C4-2B (cell line): ENCODE results near the gene COTL1.

Experiments
- ZFX ChIP-seq: fragments of 450-650 bp; IDR thresholded peaks from 2 replicates; pipeline ENCODE4 v1.6.1; 2017
- TF ChIP-seq, protein P1 (sequence below): fragments of 450-650 bp; conservative IDR thresholded peaks from 2 replicates; pipeline ENCODE4 v1.5.1; 2017; ENCODE audit warnings: mild to moderate bottlenecking

DNA sequence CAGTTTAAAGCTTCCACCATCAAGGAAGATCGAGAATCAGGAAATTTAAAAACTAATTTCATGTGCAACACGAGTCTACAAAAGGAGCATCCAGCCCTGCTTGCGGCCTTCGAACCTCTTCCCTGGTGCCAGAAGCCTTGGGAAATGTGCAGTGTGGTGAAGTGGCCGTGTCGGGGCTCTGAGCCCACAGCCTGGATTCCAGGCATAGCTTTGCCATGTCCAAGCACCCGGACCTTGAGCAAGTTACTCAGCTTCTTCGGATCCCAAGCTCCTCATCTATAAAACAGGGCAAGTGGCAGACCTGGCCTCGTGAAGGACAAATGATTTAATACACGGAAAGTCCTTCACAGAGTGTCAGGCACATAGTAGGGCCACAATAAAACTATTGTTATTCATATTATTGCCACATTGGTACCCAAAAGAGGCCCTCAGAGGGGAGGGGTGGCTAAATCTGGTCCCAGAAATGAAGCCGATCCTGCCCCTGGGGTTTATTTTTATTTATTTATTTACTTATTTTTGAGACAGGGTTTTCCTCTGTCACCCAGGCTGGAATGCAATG is 34.8 kb downstream of the COTL1 start:
- TF ChIP-seq, protein P1, sequence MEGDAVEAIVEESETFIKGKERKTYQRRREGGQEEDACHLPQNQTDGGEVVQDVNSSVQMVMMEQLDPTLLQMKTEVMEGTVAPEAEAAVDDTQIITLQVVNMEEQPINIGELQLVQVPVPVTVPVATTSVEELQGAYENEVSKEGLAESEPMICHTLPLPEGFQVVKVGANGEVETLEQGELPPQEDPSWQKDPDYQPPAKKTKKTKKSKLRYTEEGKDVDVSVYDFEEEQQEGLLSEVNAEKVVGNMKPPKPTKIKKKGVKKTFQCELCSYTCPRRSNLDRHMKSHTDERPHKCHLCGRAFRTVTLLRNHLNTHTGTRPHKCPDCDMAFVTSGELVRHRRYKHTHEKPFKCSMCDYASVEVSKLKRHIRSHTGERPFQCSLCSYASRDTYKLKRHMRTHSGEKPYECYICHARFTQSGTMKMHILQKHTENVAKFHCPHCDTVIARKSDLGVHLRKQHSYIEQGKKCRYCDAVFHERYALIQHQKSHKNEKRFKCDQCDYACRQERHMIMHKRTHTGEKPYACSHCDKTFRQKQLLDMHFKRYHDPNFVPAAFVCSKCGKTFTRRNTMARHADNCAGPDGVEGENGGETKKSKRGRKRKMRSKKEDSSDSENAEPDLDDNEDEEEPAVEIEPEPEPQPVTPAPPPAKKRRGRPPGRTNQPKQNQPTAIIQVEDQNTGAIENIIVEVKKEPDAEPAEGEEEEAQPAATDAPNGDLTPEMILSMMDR = no peak
- TF ChIP-seq ZFX = no peak
